Activated T-cell treated with anti-CD3 and anti-CD28 coated beads, Interleukin-2, amount 50 U/mL, for 24 hours (primary cell): ENCODE data around the gene HCFC1R1.

Experiments used
- DNase-seq: peaks from one replicate; pipeline ENCODE4 v3.0.0-alpha.2; 2020
- H3K27ac Mint-ChIP-seq: 2 replicates; pipeline ENCODE4 v1.8.0; 2020; ENCODE audit warnings: mild to moderate bottlenecking, mixed read lengths
- H3K27me3 Mint-ChIP-seq: 2 replicates; pipeline ENCODE4 v1.8.0; 2020; ENCODE audit warnings: mixed read lengths
- H3K36me3 Mint-ChIP-seq: 2 replicates; pipeline ENCODE4 v1.8.0; 2020; ENCODE audit warnings: low read depth, mixed read lengths
- H3K4me1 Mint-ChIP-seq: 2 replicates; pipeline ENCODE4 v1.8.0; 2020; ENCODE audit warnings: low read depth, mixed read lengths
- H3K4me3 Mint-ChIP-seq: 2 replicates; pipeline ENCODE4 v1.8.0; 2020; ENCODE audit warnings: mild to moderate bottlenecking, moderate library complexity, mixed read lengths
- H3K9me3 Mint-ChIP-seq: 2 replicates; pipeline ENCODE4 v1.8.0; 2020; ENCODE audit warnings: mixed read lengths

Gene HCFC1R1

DNA sequence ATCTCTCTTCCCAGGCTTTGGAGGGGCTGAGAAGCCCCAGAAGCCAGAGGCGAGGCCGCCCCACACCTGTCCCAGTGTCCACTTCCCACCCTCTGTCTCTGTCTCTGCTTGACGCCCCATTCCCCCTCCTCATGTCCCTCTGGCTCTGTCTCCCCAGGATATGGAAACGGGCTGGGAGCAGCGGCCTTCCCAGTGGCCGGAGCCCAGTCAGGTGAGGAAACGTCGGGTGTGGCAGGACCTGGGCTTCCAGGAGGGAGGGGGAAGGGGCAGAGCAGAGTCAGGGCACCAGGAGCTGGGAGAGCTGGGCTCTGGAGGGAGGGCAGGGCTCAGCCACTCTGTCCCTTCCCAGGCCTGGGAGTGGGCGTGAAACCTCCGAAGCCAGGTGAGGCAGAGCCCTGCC lies 32.9 kb downstream of the HCFC1R1 start:
- no peaks in the 10 kb centered on the region for H3K36me3 Mint-ChIP-seq
- H3K27ac Mint-ChIP-seq = no peak overlapping the region
- no peak for DNase-seq
- no peak overlapping the region for H3K4me3 Mint-ChIP-seq
- H3K27me3 Mint-ChIP-seq = peaks cover 2% of the 10 kb centered on the region
- no peaks in the 10 kb centered on the region for H3K4me1 Mint-ChIP-seq
- H3K9me3 Mint-ChIP-seq = no peaks in the 10 kb centered on the region

DNA sequence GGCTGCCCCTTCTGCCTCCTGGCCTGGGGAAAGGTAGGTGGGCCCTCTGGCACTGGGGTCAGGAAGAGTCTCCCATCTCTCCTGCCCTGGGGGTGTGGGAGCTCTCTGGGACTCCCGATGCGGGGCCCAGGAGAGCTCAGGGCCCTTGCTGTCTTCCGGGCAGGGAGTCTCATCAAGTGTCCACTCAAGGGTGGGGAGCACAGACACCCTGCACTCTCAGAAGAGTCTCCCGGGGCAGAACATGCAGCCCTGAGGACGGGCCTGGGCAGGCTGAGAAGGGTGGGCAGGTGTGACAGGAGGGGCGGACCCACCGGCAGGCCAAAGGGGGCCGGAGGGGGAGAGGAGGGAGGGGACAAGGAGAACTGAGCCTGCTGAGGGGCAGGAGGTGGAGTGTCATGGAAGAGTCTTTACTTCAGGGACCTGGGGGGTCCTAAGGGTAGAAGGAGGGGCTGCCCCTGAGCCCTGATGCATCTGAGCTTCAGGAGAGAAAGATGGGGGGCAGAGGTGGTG lies 35.1 kb downstream of the HCFC1R1 start:
- no peaks in the 10 kb centered on the region for H3K36me3 Mint-ChIP-seq
- H3K4me1 Mint-ChIP-seq = peaks cover 5% of the 10 kb centered on the region
- peaks cover 5% of the 10 kb centered on the region for H3K27me3 Mint-ChIP-seq
- H3K9me3 Mint-ChIP-seq = no peaks in the 10 kb centered on the region
- no peak for DNase-seq
- H3K27ac Mint-ChIP-seq = no peak overlapping the region
- H3K4me3 Mint-ChIP-seq = no peak overlapping the region

DNA sequence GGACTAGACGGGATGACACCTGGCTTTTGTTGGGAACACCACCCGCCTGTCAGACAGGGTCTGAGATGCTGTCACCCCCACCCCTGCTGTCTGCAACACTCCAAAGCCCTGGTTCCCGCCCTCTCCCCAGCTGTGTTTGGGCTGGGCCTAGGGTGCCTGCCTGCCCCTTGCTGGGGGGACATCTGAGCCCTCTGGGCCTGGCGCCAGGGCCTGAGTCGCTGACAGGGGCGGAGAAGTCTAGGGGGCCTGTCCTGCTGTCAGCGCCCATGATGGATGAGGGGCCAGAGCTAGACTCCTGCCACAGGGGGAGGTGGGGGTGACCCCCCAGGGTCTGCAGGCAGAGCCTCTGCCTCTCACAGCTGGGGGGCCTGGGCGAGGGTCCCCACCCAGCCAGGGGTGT lies 35.9 kb downstream of the HCFC1R1 start:
- Mint-ChIP-seq H3K27me3 (peaks cover 5% of the 10 kb centered on the region), H3K9me3 (no peaks in the 10 kb centered on the region), H3K4me1 (peaks cover 11% of the 10 kb centered on the region), H3K4me3 (no peak overlapping the region), H3K27ac (no peak overlapping the region), H3K36me3 (no peaks in the 10 kb centered on the region)
- no peak for DNase-seq

DNA sequence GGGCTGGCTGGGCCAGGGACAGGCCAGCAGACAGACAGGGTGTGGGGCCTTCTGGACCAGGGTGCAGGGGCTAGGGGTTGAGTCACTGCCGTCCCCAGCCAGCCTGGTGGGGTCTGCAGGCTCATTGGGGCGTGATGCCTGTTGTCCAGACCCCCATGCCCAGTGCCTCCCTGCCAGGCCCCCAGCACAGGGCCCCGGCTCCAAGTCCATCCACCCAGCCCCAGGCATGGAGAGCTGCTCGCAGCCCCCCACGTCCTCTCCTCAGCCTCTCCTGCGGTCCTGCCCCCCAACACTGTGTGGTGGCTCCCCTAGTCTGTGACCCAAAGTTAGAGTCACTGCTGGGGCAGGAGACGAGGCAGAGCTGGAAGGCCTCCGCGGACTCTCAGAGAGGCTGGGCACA lies 36.5 kb downstream of the HCFC1R1 start:
- no peaks in the 10 kb centered on the region for H3K9me3 Mint-ChIP-seq
- no peak overlapping the region for H3K4me3 Mint-ChIP-seq
- peaks cover 11% of the 10 kb centered on the region for H3K4me1 Mint-ChIP-seq
- DNase-seq = no peak
- H3K27ac Mint-ChIP-seq = no peak overlapping the region
- peaks cover 5% of the 10 kb centered on the region for H3K27me3 Mint-ChIP-seq
- H3K36me3 Mint-ChIP-seq = no peaks in the 10 kb centered on the region

DNA sequence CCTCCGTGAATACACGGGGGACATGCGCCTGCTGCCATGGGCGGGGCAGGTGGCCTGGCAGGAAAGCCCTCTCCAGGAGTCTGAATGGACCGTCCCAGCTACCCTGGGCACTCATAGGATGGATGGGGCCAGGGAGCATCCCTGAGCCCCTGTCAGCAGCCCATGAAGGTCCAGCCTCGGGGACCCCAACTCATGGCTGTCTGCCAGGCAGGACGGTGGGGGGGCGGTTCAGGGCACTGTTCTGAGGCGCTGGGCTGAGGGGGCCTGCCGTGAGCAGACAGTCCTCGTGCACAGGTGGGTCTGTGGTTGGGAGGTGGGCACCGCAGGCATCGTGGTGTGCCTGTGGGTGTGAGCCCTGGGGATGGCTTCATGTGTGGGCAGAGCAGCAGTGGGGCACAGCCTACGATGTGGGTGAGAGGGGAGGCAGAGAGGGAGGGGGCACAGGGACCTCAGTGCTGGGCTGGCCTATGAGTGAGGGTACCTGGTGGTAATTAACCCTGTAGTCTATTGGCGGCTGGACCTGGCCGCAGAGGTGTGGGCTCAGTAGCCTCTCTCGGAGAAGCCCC lies 37.0 kb downstream of the HCFC1R1 start:
- DNase-seq = no peak
- Mint-ChIP-seq H3K9me3 (no peaks in the 10 kb centered on the region), H3K4me3 (no peak overlapping the region), H3K27me3 (peaks cover 5% of the 10 kb centered on the region), H3K27ac (no peak overlapping the region), H3K36me3 (no peaks in the 10 kb centered on the region), H3K4me1 (peaks cover 14% of the 10 kb centered on the region)

DNA sequence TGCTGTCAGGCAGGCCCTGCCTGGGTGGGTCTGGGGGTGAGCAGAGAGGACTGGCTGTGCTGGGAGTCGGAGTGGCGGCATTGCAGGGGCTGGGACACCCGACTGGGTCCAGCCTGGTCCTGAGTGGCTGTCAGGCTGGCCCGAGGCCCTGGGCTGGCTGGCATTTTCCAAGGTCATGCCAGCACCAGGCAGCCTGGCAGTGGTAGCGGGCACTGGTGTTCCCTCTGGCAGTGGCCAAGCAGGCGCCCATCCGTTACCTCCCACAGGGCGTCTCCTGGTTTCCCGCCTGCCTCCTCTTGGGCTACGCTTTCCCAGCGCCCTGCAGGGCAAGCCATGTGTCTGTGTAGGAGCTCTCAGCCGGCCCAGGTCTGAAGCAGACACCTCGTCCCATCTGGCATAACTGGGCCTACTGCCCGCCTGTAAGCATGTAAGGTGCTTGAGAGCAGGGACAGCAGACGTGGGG lies 37.8 kb downstream of the HCFC1R1 start:
- DNase-seq = no peak
- Mint-ChIP-seq H3K9me3 (no peaks in the 10 kb centered on the region), H3K4me1 (peaks cover 20% of the 10 kb centered on the region), H3K27me3 (peaks cover 5% of the 10 kb centered on the region), H3K4me3 (no peak overlapping the region), H3K27ac (no peak overlapping the region), H3K36me3 (no peaks in the 10 kb centered on the region)

DNA sequence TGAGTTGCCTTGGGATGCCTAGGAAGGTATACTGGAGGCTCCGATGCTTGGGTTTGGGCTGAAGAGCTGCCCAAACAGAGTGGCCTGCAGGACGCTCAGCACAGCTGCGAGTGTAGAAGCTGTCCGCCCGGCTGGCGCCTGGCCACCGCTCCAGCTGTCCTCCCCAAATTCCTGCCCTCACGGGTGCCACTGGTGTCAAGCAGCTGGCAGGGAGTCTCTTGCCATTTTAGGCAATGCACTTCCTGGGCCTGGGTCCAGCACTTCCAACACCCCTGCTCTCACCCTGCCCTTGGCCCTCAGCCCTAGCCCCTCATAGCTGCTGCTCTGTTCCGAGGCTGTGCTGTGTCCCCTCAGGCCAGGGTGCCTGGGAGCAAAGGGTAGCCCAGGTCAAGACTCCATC lies 38.3 kb downstream of the HCFC1R1 start:
- Mint-ChIP-seq H3K27me3 (peaks cover 5% of the 10 kb centered on the region), H3K4me1 (peaks cover 25% of the 10 kb centered on the region), H3K4me3 (no peak overlapping the region), H3K9me3 (no peaks in the 10 kb centered on the region), H3K36me3 (peaks cover 3% of the 10 kb centered on the region), H3K27ac (no peak overlapping the region)
- DNase-seq = no peak

DNA sequence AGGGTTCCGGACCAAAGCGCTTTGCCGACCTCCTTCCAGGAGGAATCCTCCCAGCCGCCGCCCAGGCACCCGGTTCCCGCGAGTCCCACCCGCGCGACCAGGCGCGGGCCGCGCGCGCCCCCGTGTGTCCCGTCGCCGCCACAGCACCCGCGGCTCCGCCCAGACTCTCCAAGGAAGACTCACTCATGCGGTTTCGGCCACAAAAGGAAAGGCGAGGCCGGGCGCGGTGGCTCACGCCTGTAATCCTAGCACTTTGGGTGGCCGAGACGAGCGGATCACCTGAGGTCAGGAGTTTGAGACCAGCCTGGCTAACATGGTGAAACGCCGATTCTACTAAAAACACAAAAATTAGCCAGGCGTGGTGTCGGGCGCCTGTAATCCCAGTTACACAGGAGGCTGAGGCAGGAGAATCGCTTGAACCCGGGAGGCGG lies 40.0 kb downstream of the HCFC1R1 start:
- no peaks in the 10 kb centered on the region for H3K9me3 Mint-ChIP-seq
- H3K27ac Mint-ChIP-seq = no peak overlapping the region
- DNase-seq = peak; percentile 86

DNA sequence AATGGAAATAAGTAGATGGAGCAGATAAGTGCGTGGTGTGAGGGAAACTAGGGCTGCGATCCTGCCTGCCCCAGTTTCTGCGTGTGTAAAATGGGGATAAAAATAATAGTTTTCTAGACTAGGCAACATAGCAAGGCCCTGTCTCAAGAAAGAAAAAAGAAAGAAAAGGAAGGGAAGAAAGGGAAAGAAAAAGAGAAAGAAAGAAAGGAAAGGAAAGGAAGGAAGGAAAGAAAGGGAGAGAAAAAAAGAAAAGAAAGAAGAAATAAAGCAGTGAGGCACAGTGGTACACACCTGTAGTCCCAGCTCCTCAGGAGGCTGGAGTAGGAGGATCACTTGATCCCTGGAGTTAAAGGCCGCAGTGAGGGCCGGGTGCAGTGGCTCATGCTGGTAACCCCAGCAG lies 41.3 kb downstream of the HCFC1R1 start:
- Mint-ChIP-seq H3K4me1 (peaks cover 33% of the 10 kb centered on the region), H3K27ac (no peak overlapping the region), H3K27me3 (peaks cover 5% of the 10 kb centered on the region), H3K4me3 (peak overlapping the region; percentile 60), H3K9me3 (no peaks in the 10 kb centered on the region), H3K36me3 (peaks cover 21% of the 10 kb centered on the region)
- no peak for DNase-seq

More for the DNA sequence above, 40.0 kb downstream of the HCFC1R1 start:
- Mint-ChIP-seq H3K4me1 (peaks cover 28% of the 10 kb centered on the region), H3K36me3 (peaks cover 10% of the 10 kb centered on the region), H3K4me3 (peak overlapping the region; percentile 33), H3K27me3 (peaks cover 5% of the 10 kb centered on the region)

DNA sequence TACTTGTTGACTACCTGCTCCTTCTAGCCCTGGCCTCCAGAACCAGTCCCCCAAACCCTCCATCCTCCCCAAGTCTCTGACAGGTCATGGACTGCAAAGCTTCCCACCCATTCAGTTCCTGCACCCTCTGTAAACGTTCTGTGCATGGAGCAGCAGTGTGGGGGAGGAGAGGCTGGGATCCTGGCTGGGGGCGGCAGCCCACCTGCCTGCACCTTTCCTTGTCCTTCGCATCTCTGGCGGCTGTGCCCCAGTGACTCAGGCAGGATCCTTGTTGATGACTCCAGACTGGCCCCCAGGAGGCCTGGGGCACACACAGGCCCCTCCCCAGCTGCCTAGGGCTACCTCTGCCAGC lies 41.9 kb downstream of the HCFC1R1 start:
- peak overlapping the region; percentile 45 for H3K27ac Mint-ChIP-seq
- no peak for DNase-seq
- no peaks in the 10 kb centered on the region for H3K9me3 Mint-ChIP-seq
- peaks cover 33% of the 10 kb centered on the region for H3K4me1 Mint-ChIP-seq
- H3K36me3 Mint-ChIP-seq = peaks cover 26% of the 10 kb centered on the region
- peaks cover 5% of the 10 kb centered on the region for H3K27me3 Mint-ChIP-seq
- peak overlapping the region; percentile 60 for H3K4me3 Mint-ChIP-seq

DNA sequence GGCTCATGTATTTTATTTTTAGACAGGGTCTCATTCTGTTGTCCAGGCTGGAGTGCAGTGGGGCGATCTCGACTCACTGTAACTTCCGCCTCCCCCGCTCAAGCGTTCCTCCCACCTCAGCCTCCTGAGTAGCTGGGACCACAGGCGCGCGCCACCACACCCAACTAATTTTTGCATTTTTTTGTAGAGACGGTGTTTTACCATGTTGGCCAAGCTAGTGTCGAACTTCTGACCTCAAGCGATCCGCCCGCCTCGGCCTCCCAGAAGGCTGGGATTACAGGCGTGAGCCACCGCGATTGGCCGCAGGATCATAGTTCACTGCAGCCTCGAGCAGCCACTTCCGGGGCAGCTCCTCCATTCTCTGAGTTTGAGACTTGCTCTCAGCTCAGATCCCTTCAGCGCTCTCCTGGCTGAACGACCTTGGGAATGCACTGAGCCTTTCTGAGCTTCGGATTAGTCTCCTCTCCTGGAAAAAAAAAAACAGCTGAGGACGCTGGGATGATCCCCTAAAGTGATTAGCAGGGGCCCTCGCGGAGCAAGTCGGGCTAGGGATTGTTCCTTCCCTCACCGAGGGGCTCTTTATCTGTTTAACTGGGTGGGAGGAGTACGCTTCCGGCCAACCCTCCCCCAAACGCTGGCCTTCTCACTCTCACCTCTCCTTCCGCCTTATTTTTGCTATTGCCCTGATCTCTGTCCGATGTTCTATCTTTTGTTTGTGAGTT lies 42.4 kb downstream of the HCFC1R1 start:
- H3K36me3 Mint-ChIP-seq = peaks cover 31% of the 10 kb centered on the region
- peak overlapping the region; percentile 90 for H3K4me3 Mint-ChIP-seq
- peaks cover 3% of the 10 kb centered on the region for H3K27me3 Mint-ChIP-seq

DNA sequence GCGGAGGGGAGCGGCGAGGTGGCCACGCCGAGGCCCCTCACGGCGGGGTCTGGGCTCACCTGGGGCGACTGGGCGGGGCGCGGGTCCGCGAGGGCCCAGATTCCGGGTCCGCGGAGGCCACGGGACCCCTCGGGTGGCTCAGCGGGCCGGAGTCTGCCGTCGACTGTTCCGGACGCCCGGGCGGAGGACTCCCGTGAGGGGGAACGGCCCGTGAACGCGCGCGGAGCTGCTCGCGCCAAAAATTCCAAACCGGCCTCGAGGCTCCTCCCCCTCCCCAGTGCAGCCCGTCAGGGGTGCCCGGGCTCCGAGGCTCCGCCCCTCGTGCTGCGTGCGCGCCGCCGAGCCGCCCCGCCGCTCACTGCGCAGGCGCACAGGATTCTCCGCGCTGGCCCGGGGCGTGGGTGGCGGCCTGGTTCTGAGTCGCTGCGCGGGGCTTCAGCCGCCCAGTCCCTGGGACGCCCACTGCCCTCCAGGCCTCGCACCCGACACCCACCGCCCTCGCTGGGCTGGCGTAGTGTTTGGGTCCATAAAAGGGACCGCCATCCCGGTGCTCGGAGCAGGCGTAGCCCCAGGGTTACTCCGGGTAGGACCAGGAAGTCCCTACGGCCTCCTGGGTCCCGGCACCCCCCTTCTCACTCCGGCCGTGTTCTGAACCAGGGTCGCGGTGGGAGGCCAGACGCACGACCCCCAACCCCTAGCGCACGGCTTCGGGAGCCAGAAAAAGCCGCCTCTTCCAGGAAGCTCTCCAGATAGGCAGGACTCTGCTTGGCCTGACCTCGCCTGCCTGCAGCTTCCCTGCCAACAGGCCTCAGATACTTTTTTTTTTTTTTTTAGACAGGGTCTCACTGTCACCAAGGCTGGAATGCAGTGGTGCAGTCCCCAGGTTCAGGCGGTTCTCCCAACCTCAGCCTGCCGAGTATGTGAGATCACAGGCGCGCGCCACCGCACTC lies 43.2 kb downstream of the HCFC1R1 start, which contains the start of gene PKMYT1:
PKMYT1 (minus strand) TSS at position 220 of the 950 bp plus-strand sequence. CDS start 789 bp downstream, outside the sequence.
- Mint-ChIP-seq H3K4me1 (peaks cover 33% of the 10 kb centered on the region), H3K9me3 (no peaks in the 10 kb centered on the region), H3K36me3 (peaks cover 40% of the 10 kb centered on the region), H3K27me3 (peaks cover 3% of the 10 kb centered on the region), H3K4me3 (peak within 1 kb of the TSS; percentile 90), H3K27ac (peak within 1 kb of the TSS; percentile 88)
- peak; percentile 98 for DNase-seq

More for the DNA sequence above, 42.4 kb downstream of the HCFC1R1 start:
- no peak for DNase-seq
- H3K4me1 Mint-ChIP-seq = peaks cover 33% of the 10 kb centered on the region
- H3K27ac Mint-ChIP-seq = peak overlapping the region; percentile 88
- H3K9me3 Mint-ChIP-seq = no peaks in the 10 kb centered on the region

DNA sequence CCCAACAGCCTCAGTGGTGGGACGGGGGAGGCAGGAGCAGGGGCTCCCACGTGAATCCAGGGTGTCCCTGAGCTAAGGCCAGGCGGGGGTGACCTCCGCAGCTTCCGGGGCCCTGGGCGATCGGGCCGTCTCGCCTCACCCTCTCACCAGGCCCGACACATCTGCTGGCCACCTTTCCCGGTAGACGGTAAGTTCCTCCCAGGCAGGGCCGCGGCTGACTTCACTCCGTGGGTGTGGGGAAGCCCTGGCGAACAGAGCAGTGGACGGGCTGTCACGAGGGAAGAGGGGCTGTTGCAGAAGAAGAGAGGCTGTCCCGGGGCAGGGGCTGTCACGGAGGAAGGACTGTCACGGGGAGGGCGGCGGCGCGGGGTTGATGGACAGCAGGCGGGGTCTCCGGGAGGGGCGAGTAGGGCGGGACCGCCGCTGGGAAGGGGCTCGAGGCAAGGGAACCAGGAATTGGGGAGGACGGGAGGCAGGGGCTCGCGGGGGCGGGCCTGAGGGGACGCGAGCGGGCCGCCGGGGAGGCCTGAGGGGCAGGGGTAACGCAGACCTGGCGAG lies 44.0 kb downstream of the HCFC1R1 start:
- H3K4me1 Mint-ChIP-seq = peaks cover 33% of the 10 kb centered on the region
- H3K36me3 Mint-ChIP-seq = peaks cover 47% of the 10 kb centered on the region
- peaks cover 3% of the 10 kb centered on the region for H3K27me3 Mint-ChIP-seq
- no peaks in the 10 kb centered on the region for H3K9me3 Mint-ChIP-seq
- peak overlapping the region; percentile 90 for H3K4me3 Mint-ChIP-seq
- H3K27ac Mint-ChIP-seq = peak overlapping the region; percentile 88
- no peak for DNase-seq

DNA sequence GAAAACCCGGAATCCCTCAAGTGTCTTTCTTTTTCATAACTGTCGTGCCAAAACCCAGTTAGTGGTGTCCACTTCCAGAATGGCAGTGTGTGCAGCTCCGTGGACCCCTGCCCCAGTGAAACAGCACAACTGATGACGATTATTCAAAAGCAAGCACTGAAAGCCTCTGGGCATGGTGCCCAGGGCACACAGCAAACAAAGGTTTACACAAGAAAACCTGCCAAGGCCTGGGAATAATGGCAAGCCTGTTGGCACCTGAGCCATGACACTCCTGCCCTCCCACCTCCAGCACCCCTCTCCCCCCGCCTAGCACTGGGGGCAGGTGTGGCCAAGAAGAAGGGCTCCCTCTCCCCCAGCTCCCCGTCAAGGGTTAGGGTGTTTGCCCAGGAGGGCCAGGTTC lies 46.3 kb downstream of the HCFC1R1 start:
- DNase-seq = no peak
- Mint-ChIP-seq H3K27me3 (no peaks in the 10 kb centered on the region), H3K4me3 (no peak overlapping the region), H3K36me3 (peaks cover 67% of the 10 kb centered on the region), H3K27ac (peak overlapping the region; percentile 33), H3K4me1 (peaks cover 23% of the 10 kb centered on the region), H3K9me3 (no peaks in the 10 kb centered on the region)
